Measurements from ENCODE around the gene RNF11.
"Not testable (repeated sequence)": the region's sequence is repeated elsewhere in the genome, so short reads cannot be mapped to it uniquely, and the experiment has no call there.

Gene RNF11

DNA sequence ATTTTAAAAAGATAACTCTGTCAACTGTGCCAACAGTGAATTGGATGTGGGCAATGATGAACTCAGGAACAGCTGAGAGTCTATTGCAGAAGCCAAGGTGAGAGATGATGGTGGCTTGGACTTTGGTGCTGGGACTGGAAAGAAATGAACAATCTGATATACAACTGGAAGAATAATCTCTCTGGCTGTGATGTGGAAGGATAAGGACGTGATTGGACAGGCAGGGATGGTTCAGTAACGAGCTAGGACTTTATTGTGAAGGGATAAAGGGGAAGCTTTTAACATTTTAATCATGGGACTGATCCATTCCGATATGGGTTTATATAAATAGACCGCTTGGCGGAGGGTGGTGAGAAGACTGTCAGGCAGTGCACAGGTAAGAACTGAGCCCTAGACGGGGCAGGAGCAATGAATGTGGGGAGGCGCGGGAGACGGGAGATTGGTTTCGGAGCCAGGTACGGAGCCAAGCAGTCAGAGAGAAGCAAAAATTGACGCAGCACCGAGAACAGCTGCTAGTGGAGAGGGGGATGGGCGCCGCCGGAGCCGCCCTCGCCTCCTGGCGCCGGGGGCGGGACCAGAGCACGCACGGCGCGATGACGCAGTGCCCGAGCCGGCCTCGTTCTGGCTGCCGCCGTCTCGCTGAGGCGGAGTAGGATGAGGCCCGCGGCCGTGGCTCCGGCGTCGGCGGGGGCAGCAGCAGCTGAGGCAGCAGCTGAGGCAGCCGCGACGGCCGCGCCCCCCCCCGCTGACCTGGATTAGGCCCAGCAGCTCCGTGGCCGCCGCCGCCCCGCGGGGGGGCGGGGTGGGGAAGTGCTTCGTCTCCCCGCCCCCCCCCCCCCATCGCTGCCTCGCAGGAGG is at the start of gene RNF11:
Gene RNF11 (plus strand): TSS at position 601 of the 858 bp plus-strand sequence. CDS start 484 bp downstream, outside the sequence.
- DNase-seq (ENCODE audit: low read depth, low spot score): peak; percentile 49

DNA sequence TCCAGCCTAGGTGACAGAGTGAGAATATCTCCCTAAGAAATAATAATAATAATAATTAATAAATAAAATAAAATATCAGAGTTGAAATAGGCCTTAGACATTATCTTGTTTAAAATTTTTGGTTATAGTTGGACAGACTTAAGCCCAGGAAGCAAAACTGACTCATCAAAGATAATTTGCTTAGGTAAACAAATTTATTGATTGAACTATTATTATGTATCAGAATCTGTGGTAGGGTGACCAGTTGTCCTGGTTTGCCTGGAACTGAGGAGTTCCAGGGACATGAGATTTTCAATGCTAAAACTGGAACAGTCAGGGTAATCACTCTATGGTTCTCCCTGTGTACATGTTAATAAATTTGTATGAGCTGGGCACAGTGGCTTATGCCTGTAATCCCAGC is 47.8 kb upstream of the RNF11 start:
- no peak for DNase-seq (ENCODE audit: low read depth, low spot score)

GRCh38 chr1:51189421-51190073 is 46.5 kb upstream of the RNF11 start:
- peak; percentile 8 for DNase-seq (ENCODE audit: low read depth, low spot score)

DNA sequence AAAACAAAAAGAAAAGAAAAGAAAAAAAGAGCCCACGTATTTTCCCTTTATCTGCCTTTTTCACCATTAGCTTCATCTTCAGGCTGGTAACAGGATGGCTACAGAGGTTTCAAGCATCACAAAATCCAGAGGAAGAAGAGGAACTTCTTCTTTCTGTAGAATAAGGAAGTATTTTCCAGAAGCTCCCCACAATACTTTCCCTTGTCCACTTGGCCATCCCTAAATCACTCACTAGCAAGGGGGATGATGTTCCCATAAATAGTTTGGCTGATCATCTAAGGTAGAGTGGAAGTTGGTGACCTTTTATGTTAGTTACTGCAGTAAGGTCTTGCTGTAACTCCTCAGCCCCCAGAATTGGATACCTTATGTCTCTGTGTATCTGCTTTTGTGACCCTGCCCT is 45.1 kb upstream of the RNF11 start:
- DNase-seq (ENCODE audit: low read depth, low spot score): no peak

- no peak for DNase-seq (ENCODE audit: low read depth, low spot score)
Measured at GRCh38 chr1:51192213-51192843, 43.7 kb upstream of the RNF11 start.

DNA sequence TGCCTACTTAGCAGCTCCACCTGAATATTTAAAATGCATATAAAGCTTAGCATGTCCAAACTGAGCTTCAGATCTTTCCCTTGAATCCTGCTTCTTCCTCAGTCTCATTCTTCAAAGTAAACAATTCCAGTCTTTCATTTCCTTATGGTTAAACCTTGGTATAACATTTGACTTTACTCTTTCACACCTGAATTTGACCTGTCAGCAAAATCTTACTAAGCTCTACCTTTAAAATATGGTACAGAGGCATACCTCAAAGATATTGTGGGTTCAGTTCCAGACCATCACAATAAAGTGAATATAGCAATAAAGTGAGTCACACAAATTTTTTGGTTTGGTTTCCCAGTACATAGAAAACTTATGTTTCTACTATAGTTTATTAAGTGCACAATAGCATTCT is 42.5 kb upstream of the RNF11 start:
- DNase-seq (ENCODE audit: low read depth, low spot score): no peak

DNA sequence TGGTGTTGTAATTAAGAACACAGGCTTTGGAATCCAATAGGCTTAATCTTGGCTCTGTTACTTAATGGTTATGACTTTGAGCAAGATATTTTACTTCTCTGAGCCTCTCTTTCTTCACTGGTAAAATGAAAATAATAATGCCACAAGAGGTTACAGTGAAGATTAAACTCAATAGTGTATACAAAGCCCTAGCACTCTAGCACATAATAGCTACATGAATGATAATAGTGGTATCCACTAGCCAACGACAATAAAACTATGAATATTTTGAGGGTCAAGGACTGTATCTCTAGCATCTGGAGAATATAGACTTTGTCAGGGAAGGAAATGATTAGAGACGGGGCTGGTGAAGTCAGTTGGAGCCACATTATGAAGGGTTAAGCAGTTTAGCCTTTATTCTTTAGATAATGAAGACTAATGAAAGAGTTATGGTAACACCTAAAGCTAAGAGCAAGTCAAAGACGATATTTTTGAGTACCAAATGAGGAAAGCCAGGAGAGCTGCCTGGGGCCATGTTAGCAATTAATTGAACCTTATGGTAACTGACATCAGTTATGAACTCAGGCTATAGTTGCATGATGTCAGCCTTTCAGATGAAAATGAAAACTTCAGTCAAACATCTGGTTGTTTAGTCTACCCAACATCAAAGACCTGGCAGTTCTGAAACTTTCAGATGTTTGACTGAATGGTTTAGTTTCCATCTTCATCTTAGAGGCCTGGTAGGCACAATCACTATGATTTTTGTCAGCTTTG is 32.8 kb upstream of the RNF11 start:
- no peak for DNase-seq (ENCODE audit: low read depth, low spot score)

DNA sequence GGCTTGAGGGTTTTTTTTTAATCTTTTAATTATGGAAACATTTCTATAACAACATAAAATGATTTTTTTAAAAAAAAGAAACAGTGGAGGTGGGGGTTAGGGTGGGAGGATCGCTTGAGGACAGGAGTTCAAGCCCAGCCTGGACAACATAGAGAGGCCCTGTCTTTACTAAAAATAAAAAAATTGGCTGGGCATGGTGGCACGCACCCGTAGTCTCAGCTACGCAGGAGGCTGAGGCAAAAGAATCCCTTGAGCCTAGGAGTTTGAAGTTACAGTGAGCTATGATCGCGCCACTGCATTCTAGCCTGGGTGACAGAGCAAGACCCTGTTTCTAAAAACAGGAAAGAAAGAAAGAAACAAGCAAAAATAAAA is 32.2 kb upstream of the RNF11 start:
- DNase-seq (ENCODE audit: low read depth, low spot score): no peak

- no peak for DNase-seq (ENCODE audit: low read depth, low spot score)
Measured at GRCh38 chr1:51210055-51210454, 26.0 kb upstream of the RNF11 start.

- DNase-seq (ENCODE audit: low read depth, low spot score): no peak
Measured at GRCh38 chr1:51210676-51211075, 25.4 kb upstream of the RNF11 start.

DNA sequence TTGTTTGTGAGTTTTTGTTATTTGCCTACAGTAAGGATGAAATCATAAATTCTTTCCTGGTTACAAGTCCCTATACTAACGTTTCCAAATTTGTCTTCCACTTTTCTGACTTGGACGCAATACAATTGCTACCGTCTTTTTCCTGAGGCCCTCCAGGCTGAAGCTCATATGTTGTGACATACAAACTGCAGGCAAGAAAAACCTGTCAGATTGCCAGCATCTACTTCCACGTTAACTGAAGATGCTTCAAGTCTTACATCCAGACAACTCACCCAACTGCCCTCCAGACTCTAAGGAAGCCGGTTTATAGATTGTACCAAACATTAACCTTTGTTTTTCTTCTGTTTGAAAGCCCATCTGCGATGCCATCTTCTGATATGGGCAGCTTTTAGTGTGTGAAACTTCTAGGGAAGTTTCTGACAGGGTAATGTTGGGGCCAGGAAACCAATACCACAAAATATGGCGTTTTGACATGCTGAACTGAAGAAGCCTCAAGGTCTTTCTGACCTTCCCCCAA is 21.4 kb upstream of the RNF11 start:
- DNase-seq (ENCODE audit: low read depth, low spot score): no peak

DNA sequence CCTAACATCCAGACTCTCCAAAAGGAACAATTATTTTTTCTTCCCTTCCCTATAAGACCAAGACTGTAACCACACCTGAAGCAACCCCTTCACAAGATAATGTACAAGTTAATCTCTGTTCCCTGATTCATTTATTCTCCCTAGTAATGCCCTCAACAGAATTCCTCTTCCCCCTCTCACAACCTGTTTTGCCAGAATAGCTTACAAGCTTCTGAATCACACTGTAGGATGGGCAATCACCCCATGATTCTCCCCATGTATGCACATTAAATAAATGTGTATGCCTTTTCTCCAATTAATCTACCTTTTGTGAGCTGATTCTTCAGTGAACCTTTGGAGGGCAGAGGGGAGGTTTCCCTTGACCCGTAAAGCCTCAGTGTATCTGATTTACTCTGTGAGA is 20.9 kb upstream of the RNF11 start:
- DNase-seq (ENCODE audit: low read depth, low spot score): no peak

GRCh38 chr1:51216631-51217030 is 19.4 kb upstream of the RNF11 start:
- no peak for DNase-seq (ENCODE audit: low read depth, low spot score)

GRCh38 chr1:51217101-51217500 is 19.0 kb upstream of the RNF11 start:
- DNase-seq (ENCODE audit: low read depth, low spot score): no peak

- no peak for DNase-seq (ENCODE audit: low read depth, low spot score)
Measured at GRCh38 chr1:51218570-51218969, 17.5 kb upstream of the RNF11 start.

GRCh38 chr1:51219022-51219421 is 17.1 kb upstream of the RNF11 start:
- no peak for DNase-seq (ENCODE audit: low read depth, low spot score)

GRCh38 chr1:51221529-51221928 is 14.5 kb upstream of the RNF11 start:
- DNase-seq (ENCODE audit: low read depth, low spot score): not testable (repeated sequence)

DNA sequence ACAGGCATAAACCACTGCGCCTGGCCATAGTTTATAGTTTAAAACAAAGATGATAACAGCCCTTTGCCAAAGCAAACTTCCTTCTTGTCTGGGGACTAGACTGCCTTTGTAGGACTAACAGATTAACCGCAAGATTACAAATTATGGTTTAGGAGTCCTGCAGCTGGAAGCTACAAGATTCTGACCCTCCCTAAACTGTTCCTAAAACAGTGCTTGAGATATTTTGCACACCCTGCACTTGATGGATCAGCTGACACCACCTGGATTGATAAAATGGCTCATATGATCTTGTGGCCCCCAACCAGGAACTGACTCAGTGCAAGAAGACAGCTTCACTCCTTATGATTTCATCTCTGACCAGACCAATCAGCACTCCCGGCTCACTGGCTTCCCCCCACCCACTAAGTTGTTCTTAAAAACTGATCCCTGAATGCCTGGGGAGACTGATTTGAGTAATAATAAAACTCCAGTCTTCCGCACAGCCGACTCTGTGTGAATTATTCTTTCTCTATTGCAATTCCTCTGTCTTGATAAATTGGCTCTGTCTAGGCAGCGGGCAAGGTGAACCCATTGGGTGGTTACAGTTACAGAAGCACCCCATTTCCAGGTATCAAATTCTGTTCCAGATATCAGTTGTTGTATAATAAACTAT is 13.8 kb upstream of the RNF11 start:
- no peak for DNase-seq (ENCODE audit: low read depth, low spot score)

DNA sequence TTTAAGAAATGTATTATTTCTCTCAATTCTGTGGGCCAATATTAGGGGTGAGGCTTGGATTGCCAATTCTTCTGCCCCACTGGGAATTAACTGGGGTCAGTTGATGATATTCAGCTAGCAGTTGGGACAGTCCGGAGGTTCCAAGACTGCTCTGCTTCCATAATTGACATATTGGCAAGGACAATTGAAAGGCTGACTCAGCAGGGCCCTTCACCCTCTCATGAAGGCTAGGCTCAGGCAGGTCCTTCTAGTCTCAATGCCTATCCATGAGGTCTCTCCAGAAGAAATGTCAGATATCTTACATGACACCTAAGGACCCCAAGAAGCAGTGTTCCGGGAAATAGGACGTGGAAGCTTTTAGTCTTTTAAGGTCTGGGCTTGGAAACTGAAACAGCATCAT is 13.3 kb upstream of the RNF11 start:
- no peak for DNase-seq (ENCODE audit: low read depth, low spot score)

DNA sequence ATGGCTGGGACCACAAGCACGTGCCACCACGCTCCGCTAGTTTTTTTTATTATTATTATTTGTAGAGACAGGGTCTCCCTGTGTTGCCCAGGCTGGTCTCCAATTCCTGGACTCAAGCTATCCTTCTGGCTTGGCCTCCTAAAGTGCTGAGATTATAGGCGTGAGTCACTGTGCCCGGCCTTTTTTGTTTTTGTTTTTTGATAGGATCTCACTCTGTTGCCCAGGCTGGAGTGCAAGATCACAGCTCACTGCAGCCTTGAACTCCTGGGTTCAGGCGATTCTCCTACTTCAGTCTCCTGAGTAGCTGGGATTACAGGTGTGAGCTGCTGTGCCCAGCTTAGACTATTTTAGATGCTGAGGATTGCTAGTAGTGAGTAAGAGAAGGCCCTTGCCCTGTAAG is 11.8 kb upstream of the RNF11 start:
- DNase-seq (ENCODE audit: low read depth, low spot score): no peak

DNA sequence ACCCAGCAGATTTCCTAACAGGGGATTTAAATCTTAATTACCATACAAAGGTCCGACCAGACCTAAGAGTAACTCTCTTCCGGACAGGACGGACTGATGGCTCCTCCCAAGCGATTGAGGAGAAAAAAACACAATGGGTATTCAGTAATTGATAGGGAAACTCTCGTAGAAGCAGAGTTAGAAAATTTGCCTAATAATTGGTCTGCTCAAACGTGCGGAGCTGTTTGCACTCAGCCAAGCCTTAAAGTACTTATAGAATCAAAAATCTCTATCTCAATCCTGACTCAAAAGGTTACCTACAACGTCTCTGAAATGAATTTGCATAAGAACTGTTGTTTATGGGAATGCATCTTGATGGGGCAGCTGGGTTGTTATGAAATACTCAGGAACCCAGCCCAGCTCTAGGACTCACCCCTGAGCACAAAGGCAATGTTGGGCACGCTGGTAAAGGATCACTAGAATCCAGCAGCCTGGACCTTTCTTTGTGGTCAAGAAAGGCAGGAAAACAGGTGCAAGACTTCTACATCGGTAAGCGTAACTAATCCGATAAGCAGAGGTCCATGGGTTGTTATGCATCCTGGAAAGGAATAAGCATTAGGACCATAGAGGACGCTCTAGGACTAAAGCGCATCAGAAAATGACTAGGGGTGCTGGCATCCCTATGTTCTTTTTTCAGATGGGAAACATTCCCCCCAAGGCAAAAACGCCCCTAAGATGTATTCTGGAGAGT is 8.7 kb upstream of the RNF11 start:
- DNase-seq (ENCODE audit: low read depth, low spot score): not testable (repeated sequence)

All from brain pericyte (primary cell).